Fibroblast of the aortic adventitia (primary cell): Measurements from ENCODE around the gene FMNL2. TPM values are rescaled to one million over a fixed set of nuclear protein-coding genes. Genes with fewer than 3 reads are reported as not detected.

ENCODE experiments used
- DNase-seq: peaks from one replicate; pipeline ENCODE4 v3.0.0-alpha.2; 2010; ENCODE audit warnings: low read depth
- H3K4me3 ChIP-seq: 2 replicates; pipeline ENCODE4 v1.5.1; 2011; ENCODE audit warnings: low read depth, mild to moderate bottlenecking, control low read depth, low read length, moderate library complexity
- total RNA-seq: library from RNA; depleted of rRNA; stranded (reverse); fragments of >200 nt; gene quantifications from 2 replicates; pipeline ENCODE4 v1.2.3, GENCODE V29; 2012; ENCODE audit warnings: low replicate concordance
- TF ChIP-seq, protein P1 (sequence below): IDR thresholded peaks from 2 replicates; pipeline ENCODE4 v1.5.1; 2011; ENCODE audit warnings: mild to moderate bottlenecking, low read length, control low read depth, inconsistent platforms; ENCODE audit not compliant: insufficient read depth

FMNL2 gene
- total RNA-seq, 1 donor, result 23.6 TPM

DNA sequence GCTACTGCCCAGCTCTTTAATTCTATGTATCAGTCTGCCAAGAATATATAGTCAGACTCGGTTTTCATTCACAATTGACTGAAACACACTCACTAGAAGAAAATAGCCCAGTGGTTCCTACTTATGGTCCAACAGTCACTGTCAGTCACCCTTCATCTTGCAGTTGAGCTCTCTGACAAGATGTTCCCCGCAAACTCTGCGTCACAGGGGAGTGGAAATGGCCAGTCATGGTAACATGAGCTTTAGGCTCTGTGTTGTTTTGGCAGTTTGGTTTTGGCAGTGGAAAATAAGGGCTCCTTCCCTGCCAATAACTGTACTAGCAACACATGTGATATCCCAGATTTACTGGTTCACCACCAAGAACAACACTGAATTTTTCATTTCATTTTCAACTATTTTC lies 259.8 kb downstream of the FMNL2 start:
- peak; percentile 93 for DNase-seq
- no peak overlapping the region for H3K4me3 ChIP-seq
- TF ChIP-seq, protein P1, sequence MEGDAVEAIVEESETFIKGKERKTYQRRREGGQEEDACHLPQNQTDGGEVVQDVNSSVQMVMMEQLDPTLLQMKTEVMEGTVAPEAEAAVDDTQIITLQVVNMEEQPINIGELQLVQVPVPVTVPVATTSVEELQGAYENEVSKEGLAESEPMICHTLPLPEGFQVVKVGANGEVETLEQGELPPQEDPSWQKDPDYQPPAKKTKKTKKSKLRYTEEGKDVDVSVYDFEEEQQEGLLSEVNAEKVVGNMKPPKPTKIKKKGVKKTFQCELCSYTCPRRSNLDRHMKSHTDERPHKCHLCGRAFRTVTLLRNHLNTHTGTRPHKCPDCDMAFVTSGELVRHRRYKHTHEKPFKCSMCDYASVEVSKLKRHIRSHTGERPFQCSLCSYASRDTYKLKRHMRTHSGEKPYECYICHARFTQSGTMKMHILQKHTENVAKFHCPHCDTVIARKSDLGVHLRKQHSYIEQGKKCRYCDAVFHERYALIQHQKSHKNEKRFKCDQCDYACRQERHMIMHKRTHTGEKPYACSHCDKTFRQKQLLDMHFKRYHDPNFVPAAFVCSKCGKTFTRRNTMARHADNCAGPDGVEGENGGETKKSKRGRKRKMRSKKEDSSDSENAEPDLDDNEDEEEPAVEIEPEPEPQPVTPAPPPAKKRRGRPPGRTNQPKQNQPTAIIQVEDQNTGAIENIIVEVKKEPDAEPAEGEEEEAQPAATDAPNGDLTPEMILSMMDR, result no peak

DNA sequence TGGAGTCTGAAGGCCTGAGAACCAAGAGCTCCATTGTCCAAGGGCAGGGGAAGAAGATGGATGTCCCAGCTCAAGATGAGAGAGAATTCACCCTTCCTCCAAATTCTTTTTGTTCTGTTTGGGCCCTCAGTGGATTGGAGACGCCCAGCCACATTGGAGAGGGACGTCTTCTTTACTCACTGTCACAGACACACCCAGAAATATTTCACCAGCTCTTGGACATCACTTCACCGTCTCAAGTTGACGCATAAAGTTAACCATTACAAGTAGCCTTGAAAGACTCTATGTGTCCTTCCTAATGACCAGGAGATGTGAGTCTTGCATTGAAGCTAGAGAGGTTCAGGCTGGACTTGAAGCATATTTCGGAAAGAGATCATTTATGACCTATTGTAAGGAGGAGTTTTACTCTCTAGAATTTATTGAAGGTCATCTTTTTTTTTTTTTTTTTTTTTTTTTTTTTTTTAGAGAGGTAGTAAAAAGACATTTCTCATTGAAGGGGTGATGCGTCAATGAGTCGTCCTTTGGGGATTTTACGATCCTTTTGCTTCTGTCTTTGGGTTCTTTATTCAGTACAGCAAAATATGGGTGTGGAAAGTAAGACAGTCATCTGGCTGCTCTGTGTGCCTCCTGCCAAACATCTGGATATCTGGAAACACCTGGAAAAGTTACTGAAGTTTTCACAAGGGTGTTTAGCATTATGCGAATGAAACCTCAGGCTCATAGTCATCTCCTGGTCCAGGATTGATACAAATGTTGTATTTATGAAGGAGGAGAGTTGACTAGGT lies 264.2 kb downstream of the FMNL2 start:
- H3K4me3 ChIP-seq, result no peak overlapping the region
- DNase-seq, result no peak
- TF ChIP-seq, protein P1, result no peak

DNA sequence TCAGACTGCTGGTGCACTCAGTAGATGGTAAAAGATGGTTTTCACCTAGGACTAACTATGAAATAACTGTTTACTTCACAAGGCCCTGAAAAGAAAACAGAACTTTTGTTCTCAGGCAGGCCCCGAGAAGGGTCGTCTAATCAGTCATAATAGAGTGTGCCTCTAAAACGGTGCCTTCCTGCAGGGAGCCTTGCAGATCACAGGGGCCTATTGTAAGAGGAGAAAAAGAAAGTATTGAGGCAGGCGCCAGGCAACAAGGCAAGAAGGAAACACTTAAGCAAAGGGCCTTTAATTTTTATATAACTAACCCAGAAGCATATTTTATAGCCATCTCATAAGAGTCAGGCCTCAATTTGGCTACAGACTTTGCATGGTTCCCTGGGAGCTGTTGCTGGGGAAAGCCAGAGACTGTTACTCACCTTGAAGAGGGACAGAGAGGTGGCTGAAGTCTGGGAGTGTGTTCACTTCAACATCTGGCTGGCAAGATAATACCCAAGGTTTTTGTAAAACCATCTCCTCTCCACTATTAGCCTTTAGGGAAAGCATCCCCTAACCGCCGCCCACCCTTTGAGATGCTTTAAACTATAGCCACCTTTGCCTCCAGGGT lies 265.2 kb downstream of the FMNL2 start:
- H3K4me3 ChIP-seq, result no peak overlapping the region
- TF ChIP-seq, protein P1, result no peak
- DNase-seq, result no peak

DNA sequence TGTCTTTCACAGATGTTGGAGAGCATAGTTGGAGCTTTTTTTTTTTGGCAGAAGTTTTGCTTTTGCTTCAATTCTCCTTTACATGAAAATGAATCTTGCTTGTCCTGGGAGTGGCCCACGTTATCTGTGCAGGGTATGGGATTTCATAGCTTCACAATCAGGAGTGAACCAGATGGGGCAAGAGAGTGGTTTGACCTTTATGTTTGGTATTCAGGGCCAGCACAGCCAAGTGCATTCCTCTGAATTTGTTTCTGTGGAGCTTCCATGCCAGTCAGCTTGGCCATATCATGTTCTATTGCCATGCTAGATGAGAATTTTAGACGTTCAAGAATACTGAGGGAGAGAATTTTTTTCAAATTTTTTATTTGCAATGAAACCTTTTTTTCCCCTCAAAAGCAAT lies 265.7 kb downstream of the FMNL2 start:
- DNase-seq, result peak; percentile 58
- H3K4me3 ChIP-seq, result no peak overlapping the region
- TF ChIP-seq, protein P1, result no peak

DNA sequence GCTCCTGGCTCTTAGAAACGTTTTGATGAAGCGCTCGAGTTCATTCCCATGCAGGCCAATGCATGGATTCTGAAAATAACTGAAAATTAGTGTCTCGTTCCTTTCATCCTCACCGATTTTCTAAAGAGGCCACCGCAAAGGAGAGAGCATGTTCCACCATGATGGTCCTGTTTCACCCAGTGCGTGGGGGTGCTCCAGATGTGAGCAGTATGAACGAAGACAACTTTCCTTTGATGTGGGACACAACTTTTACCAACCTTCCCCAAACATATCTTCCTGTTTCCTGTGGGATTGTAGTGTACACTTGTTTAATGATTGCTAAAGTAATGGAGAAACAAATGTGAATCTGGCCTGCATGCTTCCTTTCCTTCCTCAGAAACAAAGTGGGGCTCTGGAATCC lies 267.8 kb downstream of the FMNL2 start:
- DNase-seq, result no peak
- H3K4me3 ChIP-seq, result no peak overlapping the region
- TF ChIP-seq, protein P1, result no peak

DNA sequence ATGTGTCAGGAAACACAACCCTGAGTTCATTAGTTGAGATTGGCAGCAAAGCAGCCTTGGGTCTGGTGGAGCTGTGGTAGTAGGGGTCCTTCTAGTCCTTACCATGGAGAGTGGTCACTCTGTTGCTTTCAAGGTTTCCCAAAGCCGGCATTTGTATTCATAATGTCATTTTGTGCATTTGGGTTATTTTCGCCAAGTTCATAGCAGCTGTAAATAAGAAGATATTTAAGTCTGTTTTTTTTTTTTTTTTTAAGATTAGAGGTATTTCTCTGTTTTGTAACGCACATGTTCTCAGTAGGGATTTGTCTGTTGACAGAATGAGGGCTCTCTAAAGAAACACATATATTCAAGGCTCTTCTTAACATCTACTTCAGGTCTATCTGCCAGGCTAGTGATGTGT lies 268.2 kb downstream of the FMNL2 start:
- H3K4me3 ChIP-seq, result no peak overlapping the region
- DNase-seq, result no peak
- TF ChIP-seq, protein P1, result no peak

DNA sequence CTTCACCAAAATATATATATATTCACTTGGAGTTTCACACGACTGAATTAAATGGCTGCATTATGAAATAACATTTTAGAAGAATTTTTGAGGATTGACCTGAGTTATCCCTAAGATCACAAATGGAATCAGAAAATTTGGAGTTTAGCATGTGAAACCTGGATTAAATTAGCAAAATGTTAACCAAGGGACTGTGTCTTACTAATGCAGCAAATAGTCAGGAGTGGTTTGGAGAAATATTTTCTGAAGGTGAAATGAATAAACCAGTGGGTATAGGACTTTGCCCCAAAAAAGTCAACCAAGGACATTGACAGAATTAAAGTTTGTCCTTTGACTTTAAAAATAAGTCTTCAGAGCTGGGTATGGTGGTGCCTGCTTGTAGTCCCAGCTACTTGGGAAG lies 271.1 kb downstream of the FMNL2 start:
- TF ChIP-seq, protein P1, result no peak
- DNase-seq, result no peak
- H3K4me3 ChIP-seq, result no peak overlapping the region
